H9 (cell line): Measurements from ENCODE around the gene PPP1R18. TPM values are rescaled to one million over a fixed set of nuclear protein-coding genes. Genes with fewer than 3 reads are reported as not detected.

Experiments used
- DNase-seq: peaks from one replicate; pipeline ENCODE4 v3.0.0-alpha.2; 2017
- H2AFZ ChIP-seq: one replicate; pipeline ENCODE4 v1.6.1; 2013; ENCODE audit warnings: mild to moderate bottlenecking, low read length, control low read depth, moderate library complexity
- H2AK5ac ChIP-seq: 2 replicates; pipeline ENCODE4 v1.6.1; 2013; ENCODE audit warnings: low read length, control low read depth, mixed read lengths; ENCODE audit not compliant: insufficient read length
- H2BK120ac ChIP-seq: one replicate; pipeline ENCODE4 v1.6.1; 2013; ENCODE audit warnings: low read depth, mild to moderate bottlenecking, low read length, control low read depth, inconsistent platforms; ENCODE audit not compliant: poor library complexity, severe bottlenecking
- H2BK12ac ChIP-seq: 2 replicates; pipeline ENCODE4 v1.6.1; 2013; ENCODE audit warnings: low read length, control low read depth, mixed read lengths, low read depth; ENCODE audit not compliant: insufficient read length
- H2BK15ac ChIP-seq: 2 replicates; pipeline ENCODE4 v1.6.1; 2013; ENCODE audit warnings: low read depth, low read length, control low read depth
- H2BK20ac ChIP-seq: one replicate; pipeline ENCODE4 v1.6.1; 2013; ENCODE audit warnings: low read depth, mild to moderate bottlenecking, low read length, control low read depth, inconsistent platforms; ENCODE audit not compliant: poor library complexity, severe bottlenecking
- H2BK5ac ChIP-seq: 2 replicates; pipeline ENCODE4 v1.6.1; 2013; ENCODE audit warnings: low read length, control low read depth, mixed read lengths; ENCODE audit not compliant: insufficient read length
- H3K14ac ChIP-seq: 2 replicates; pipeline ENCODE4 v1.6.1; 2013; ENCODE audit warnings: low read length, control low read depth; ENCODE audit not compliant: insufficient read depth
- H3K18ac ChIP-seq: 2 replicates; pipeline ENCODE4 v1.6.1; 2013; ENCODE audit warnings: low read depth, mild to moderate bottlenecking, mixed read lengths, low read length, control low read depth; ENCODE audit not compliant: insufficient read length
- H3K23ac ChIP-seq: 2 replicates; pipeline ENCODE4 v1.6.1; 2013; ENCODE audit warnings: low read length, control low read depth, mixed read lengths, low read depth; ENCODE audit not compliant: insufficient read length
- H3K23me2 ChIP-seq: 2 replicates; pipeline ENCODE4 v1.6.1; 2013; ENCODE audit warnings: low read depth, mild to moderate bottlenecking, mixed read lengths, low read length, control low read depth; ENCODE audit not compliant: insufficient read length, poor library complexity, severe bottlenecking
- H3K27ac ChIP-seq: 2 replicates; pipeline ENCODE4 v1.5.1; 2013; ENCODE audit warnings: low read length, control low read depth, mixed read lengths, low read depth; ENCODE audit not compliant: insufficient read length
- H3K27me3 ChIP-seq: 2 replicates; pipeline ENCODE4 v1.6.1; 2013; ENCODE audit warnings: low read length, control low read depth, inconsistent platforms; ENCODE audit not compliant: insufficient read depth
- H3K4ac ChIP-seq: 2 replicates; pipeline ENCODE4 v1.6.1; 2013; ENCODE audit warnings: low read depth, mild to moderate bottlenecking, control low read depth, inconsistent platforms, low read length, moderate library complexity
- H3K4me1 ChIP-seq: 2 replicates; pipeline ENCODE4 v1.6.1; 2013; ENCODE audit warnings: low read length, control low read depth, inconsistent platforms; ENCODE audit not compliant: insufficient read depth
- H3K4me2 ChIP-seq: 2 replicates; pipeline ENCODE4 v1.6.1; 2013; ENCODE audit warnings: low read length, control low read depth, mixed read lengths; ENCODE audit not compliant: insufficient read length, insufficient read depth
- H3K56ac ChIP-seq: 2 replicates; pipeline ENCODE4 v1.6.1; 2013; ENCODE audit warnings: low read depth, mild to moderate bottlenecking, mixed read lengths, low read length, control low read depth; ENCODE audit not compliant: insufficient read length
- H3K79me1 ChIP-seq: 2 replicates; pipeline ENCODE4 v1.6.1; 2013; ENCODE audit warnings: low read depth, mild to moderate bottlenecking, moderate library complexity, low read length, control low read depth, inconsistent platforms; ENCODE audit not compliant: insufficient read depth, poor library complexity, severe bottlenecking
- H3K79me2 ChIP-seq: 2 replicates; pipeline ENCODE4 v1.6.1; 2013; ENCODE audit warnings: low read length, control low read depth, inconsistent platforms; ENCODE audit not compliant: insufficient read depth
- H3K9ac ChIP-seq: 2 replicates; pipeline ENCODE4 v1.6.1; 2013; ENCODE audit warnings: low read length, control low read depth, mixed read lengths; ENCODE audit not compliant: insufficient read length; ENCODE audit errors: extremely low read depth
- H3K9me3 ChIP-seq: one replicate; pipeline ENCODE4 v1.6.1; 2013; ENCODE audit warnings: low read depth, low read length, inconsistent platforms; ENCODE audit not compliant: control insufficient read depth
- H3T11ph ChIP-seq: one replicate; pipeline ENCODE4 v1.6.1; 2013; ENCODE audit warnings: mild to moderate bottlenecking, low read length, control low read depth, inconsistent platforms
- H4K20me1 ChIP-seq: one replicate; pipeline ENCODE4 v1.6.1; 2013; ENCODE audit not compliant: control insufficient read depth, insufficient read length, insufficient read depth
- H4K5ac ChIP-seq: 2 replicates; pipeline ENCODE4 v1.6.1; 2013; ENCODE audit warnings: low read depth, mild to moderate bottlenecking, mixed read lengths, low read length, control low read depth; ENCODE audit not compliant: insufficient read length
- H4K8ac ChIP-seq: replicated peaks from 2 replicates; pipeline ENCODE4 v1.6.1; 2013; ENCODE audit warnings: low read length, control low read depth, mixed read lengths, low read depth; ENCODE audit not compliant: insufficient read length
- H4K91ac ChIP-seq: 2 replicates; pipeline ENCODE4 v1.6.1; 2013; ENCODE audit warnings: low read depth, mild to moderate bottlenecking, moderate library complexity, mixed read lengths, low read length, control low read depth; ENCODE audit not compliant: insufficient read length
- H3K27ac Mint-ChIP-seq, 3 experiments: 2 replicates in 2 of 3; 3 replicates in 1 of 3; pipeline ENCODE4 v1.8.0; 2020 to 2021; ENCODE audit warnings: mixed read lengths in 3 of 3, mild to moderate bottlenecking in 1 of 3, moderate library complexity in 1 of 3
- H3K27me3 Mint-ChIP-seq: 2 replicates; pipeline ENCODE4 v1.8.0; 2021; ENCODE audit warnings: low read depth, mild to moderate bottlenecking, moderate library complexity, mixed read lengths
- H3K36me3 Mint-ChIP-seq, 3 experiments: 2 replicates in 2 of 3; 3 replicates in 1 of 3; pipeline ENCODE4 v1.8.0; 2020 to 2021; ENCODE audit warnings: low read depth in 3 of 3, mixed read lengths in 3 of 3; ENCODE audit not compliant: insufficient read depth in 1 of 3
- H3K4me1 Mint-ChIP-seq, 2 experiments: 2 replicates each; pipeline ENCODE4 v1.8.0; 2020; ENCODE audit warnings: mixed read lengths in 2 of 2
- H3K4me3 Mint-ChIP-seq, 2 experiments: 2 replicates in 1 of 2; 3 replicates in 1 of 2; pipeline ENCODE4 v1.8.0; 2020 to 2021; ENCODE audit warnings: mild to moderate bottlenecking in 2 of 2, mixed read lengths in 2 of 2, moderate library complexity in 1 of 2
- H3K9me3 Mint-ChIP-seq, 2 experiments: 2 replicates in 1 of 2; 3 replicates in 1 of 2; pipeline ENCODE4 v1.8.0; 2020; ENCODE audit warnings: mild to moderate bottlenecking in 2 of 2, mixed read lengths in 2 of 2, moderate library complexity in 1 of 2
- WGBS: extraction: QIAGEN DNeasy Blood & Tissue Kit; methylation state at CpG from one replicate; pipeline ENCODE4 v1.1.7; 2013; ENCODE audit warnings: missing lambda C conversion rate, low lambda C conversion rate, mixed read lengths; ENCODE audit not compliant: insufficient read length; ENCODE audit errors: extremely low coverage; 5-methylcytosine and 5-hydroxymethylcytosine counted together
- total RNA-seq: library from RNA; stranded (reverse); gene quantifications from 2 replicates; pipeline ENCODE4 v1.2.1, GENCODE V29; 2021
- TF ChIP-seq, protein P1 (sequence below): fragments of 200-600 bp; sonication (generic); conservative IDR thresholded peaks from 3 replicates; pipeline ENCODE4 v1.8.0; 2021; ENCODE audit warnings: antibody characterized with exemption, mild to moderate bottlenecking

PPP1R18 gene
- total RNA-seq, 1 experiment from 2014 or later, result 28.0 TPM

DNA sequence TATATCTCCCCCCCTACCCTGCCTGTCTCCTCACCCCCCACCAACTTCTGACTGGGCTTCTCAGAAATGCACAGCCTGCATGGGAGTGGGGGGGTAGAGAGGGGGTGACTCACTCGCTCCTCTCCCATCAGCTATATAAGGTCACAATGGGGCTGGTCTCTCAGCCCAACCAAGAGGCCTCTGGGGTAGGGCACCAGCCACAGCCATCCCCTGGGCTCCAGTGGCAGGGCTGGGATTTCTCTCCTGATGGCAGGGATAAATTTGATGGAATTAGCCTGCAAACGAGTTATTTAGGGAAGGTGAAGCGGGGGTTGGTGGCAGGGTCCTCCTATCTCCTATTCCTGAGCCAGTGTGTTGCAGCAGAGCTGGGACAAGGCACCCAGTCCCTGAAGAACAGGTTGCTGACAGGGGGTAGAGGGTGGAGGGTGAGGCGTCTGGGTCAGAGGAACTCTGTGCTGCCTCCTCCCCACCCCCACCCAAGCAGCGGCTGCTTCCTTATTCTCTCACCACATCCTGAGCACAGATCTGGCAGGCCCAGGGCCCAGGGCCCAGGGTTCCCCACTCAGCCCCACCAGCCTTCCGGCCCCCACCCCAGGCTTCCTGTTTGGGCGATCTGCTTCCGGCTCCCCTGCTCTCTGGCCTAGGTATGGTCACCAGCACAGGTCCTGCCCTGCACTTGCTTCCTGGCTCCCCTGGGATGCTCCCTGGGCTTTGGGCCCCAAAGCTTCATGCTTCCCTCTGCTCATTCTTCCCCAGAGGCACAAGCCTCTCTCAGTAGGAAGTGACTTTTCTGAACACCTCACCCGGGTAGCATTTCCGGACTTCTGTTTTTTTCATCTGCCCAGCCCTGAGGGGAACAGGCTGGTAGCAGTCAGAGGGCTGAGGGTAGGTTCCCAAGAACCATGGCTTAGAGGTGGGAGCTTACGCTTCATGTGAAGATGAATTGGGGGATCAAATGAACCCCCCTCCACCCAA is 4.0 kb downstream of the PPP1R18 start:
- Histone ChIP-seq H3K4me1 (peaks cover 14% of the 10 kb centered on the region; the same call in 1 of the 2 replicates), H2BK20ac (no peak overlapping the region)

More for the DNA sequence above, 4.0 kb downstream of the PPP1R18 start:
- H3K9me3 ChIP-seq, result no peaks in the 10 kb centered on the region
- peaks cover 16% of the 10 kb centered on the region for H3K23me2 ChIP-seq
- H3K4me3 Mint-ChIP-seq, result peak overlapping the region; percentile 35 to 73
- peaks cover 58 to 62% of the 10 kb centered on the region in 2 experiments for H3K4me1 Mint-ChIP-seq
- no peak overlapping the region for H3T11ph ChIP-seq
- no peaks in the 10 kb centered on the region for H4K20me1 ChIP-seq
- H3K9me3 Mint-ChIP-seq, result no peaks in the 10 kb centered on the region; a peak in 1 of 5 replicates
- no peak overlapping the region for H2BK12ac ChIP-seq
- no peak overlapping the region for H2BK5ac ChIP-seq
- peak overlapping the region; percentile 40 for H3K4me2 ChIP-seq
- peaks cover 3% of the 10 kb centered on the region; the same call in 1 of the 2 replicates for H3K27me3 Mint-ChIP-seq
- H3K27me3 ChIP-seq, result no peaks in the 10 kb centered on the region
- peaks cover 3 to 24% (median 18%) of the 10 kb centered on the region in 3 experiments; a peak in 6 of 7 replicates for H3K36me3 Mint-ChIP-seq
- no peak overlapping the region for H2BK120ac ChIP-seq
- no peak overlapping the region for H3K23ac ChIP-seq
- no peak overlapping the region for H3K4ac ChIP-seq
- no peaks in the 10 kb centered on the region for H3K79me1 ChIP-seq
- peak overlapping the region; percentile 27 for H3K9ac ChIP-seq
- H4K5ac ChIP-seq, result no peak overlapping the region
- peaks cover 2% of the 10 kb centered on the region; the same call in 1 of the 2 replicates for H3K79me2 ChIP-seq
- no CpG with 5 or more reads among the region's 11 CpGs for WGBS
- H3K18ac ChIP-seq, result no peak overlapping the region
- TF ChIP-seq, protein P1, sequence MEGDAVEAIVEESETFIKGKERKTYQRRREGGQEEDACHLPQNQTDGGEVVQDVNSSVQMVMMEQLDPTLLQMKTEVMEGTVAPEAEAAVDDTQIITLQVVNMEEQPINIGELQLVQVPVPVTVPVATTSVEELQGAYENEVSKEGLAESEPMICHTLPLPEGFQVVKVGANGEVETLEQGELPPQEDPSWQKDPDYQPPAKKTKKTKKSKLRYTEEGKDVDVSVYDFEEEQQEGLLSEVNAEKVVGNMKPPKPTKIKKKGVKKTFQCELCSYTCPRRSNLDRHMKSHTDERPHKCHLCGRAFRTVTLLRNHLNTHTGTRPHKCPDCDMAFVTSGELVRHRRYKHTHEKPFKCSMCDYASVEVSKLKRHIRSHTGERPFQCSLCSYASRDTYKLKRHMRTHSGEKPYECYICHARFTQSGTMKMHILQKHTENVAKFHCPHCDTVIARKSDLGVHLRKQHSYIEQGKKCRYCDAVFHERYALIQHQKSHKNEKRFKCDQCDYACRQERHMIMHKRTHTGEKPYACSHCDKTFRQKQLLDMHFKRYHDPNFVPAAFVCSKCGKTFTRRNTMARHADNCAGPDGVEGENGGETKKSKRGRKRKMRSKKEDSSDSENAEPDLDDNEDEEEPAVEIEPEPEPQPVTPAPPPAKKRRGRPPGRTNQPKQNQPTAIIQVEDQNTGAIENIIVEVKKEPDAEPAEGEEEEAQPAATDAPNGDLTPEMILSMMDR, result no peak
- no peak overlapping the region for H2BK15ac ChIP-seq
- no peak overlapping the region for H2AFZ ChIP-seq
- peak; percentile 54 for DNase-seq
- H2AK5ac ChIP-seq, result no peak overlapping the region
- H3K14ac ChIP-seq, result no peak overlapping the region
- H3K56ac ChIP-seq, result no peak overlapping the region
- no peak overlapping the region for H4K91ac ChIP-seq
- H3K27ac ChIP-seq, result no peak overlapping the region
- no peak overlapping the region for H4K8ac ChIP-seq
- peak overlapping the region; percentile 91 to 92 (median 92) for H3K27ac Mint-ChIP-seq
